WTC11 (cell line): ENCODE data around the gene CFAP20DC. TPM values are rescaled to one million over a fixed set of nuclear protein-coding genes. Genes with fewer than 3 reads are reported as not detected.
"Not testable (repeated sequence)": the region's sequence is repeated elsewhere in the genome, so short reads cannot be mapped to it uniquely, and the experiment has no call there.

ENCODE experiments used
- ATAC-seq: fragments of 200-7000 bp; cut with Tn5 transposase; 2 replicates; pipeline ENCODE4 v1.10.0; 2021; ENCODE audit warnings: mild to moderate bottlenecking, moderate library complexity
- CTCF ChIA-PET: fragments of 300-600 bp; sonication (Branson Sonifier 250); formaldehyde crosslinking; loops from one replicate; lab custom pipeline; 2021; ENCODE audit warnings: antibody characterized with exemption; lab: Charles Lee
- POLR2A ChIA-PET: fragments of 350-600 bp; sonication (Branson Sonifier 250); formaldehyde crosslinking; loops from one replicate; lab custom pipeline; 2021; ENCODE audit warnings: antibody characterized with exemption; lab: Charles Lee
- DNase-seq: peaks from one replicate; pipeline ENCODE4 v3.0.0; 2021; ENCODE audit warnings: low spot score
- H3K27ac Mint-ChIP-seq: 2 replicates; pipeline ENCODE4 v1.8.0; 2021; ENCODE audit warnings: mixed read lengths
- H3K27me3 Mint-ChIP-seq: 2 replicates; pipeline ENCODE4 v1.8.0; 2021; ENCODE audit warnings: low read depth, mild to moderate bottlenecking, moderate library complexity, mixed read lengths
- H3K36me3 Mint-ChIP-seq: 2 replicates; pipeline ENCODE4 v1.8.0; 2021; ENCODE audit warnings: mixed read lengths
- H3K4me1 Mint-ChIP-seq: 2 replicates; pipeline ENCODE4 v1.8.0; 2022; ENCODE audit warnings: mixed read lengths
- H3K4me3 Mint-ChIP-seq: 2 replicates; pipeline ENCODE4 v1.8.0; 2021; ENCODE audit warnings: mild to moderate bottlenecking, moderate library complexity, mixed read lengths
- H3K9me3 Mint-ChIP-seq: 2 replicates; pipeline ENCODE4 v1.8.0; 2021; ENCODE audit warnings: mixed read lengths
- ARID4B ChIP-seq: sonication (generic); formaldehyde crosslinking; IDR thresholded peaks from 2 replicates; pipeline ENCODE4 v1.8.0; 2023; ENCODE audit warnings: missing genetic modification reagents, mild to moderate bottlenecking, borderline replicate concordance
- ATF1 ChIP-seq: sonication (generic); formaldehyde crosslinking; IDR thresholded peaks from 2 replicates; pipeline ENCODE4 v1.8.1; 2023; ENCODE audit warnings: mild to moderate bottlenecking, moderate library complexity, missing genetic modification reagents
- CREB1 ChIP-seq: sonication (generic); formaldehyde crosslinking; IDR thresholded peaks from 2 replicates; pipeline ENCODE4 v1.8.0; 2023; ENCODE audit warnings: mild to moderate bottlenecking, missing genetic modification reagents
- ETV6 ChIP-seq: sonication (generic); formaldehyde crosslinking; IDR thresholded peaks from 2 replicates; pipeline ENCODE4 v1.8.1; 2022; ENCODE audit warnings: mild to moderate bottlenecking, missing genetic modification reagents
- FOXK1 ChIP-seq: sonication (generic); formaldehyde crosslinking; IDR thresholded peaks from 2 replicates; pipeline ENCODE4 v1.8.0; 2022; ENCODE audit warnings: mild to moderate bottlenecking, moderate library complexity, missing genetic modification reagents
- FOXP1 ChIP-seq: sonication (generic); formaldehyde crosslinking; IDR thresholded peaks from 2 replicates; pipeline ENCODE4 v1.8.0; 2022; ENCODE audit warnings: missing genetic modification reagents, mild to moderate bottlenecking, moderate library complexity, borderline replicate concordance
- MAX ChIP-seq: sonication (generic); formaldehyde crosslinking; IDR thresholded peaks from 2 replicates; pipeline ENCODE4 v1.8.0; 2022; ENCODE audit warnings: mild to moderate bottlenecking, missing genetic modification reagents
- PRDM15 ChIP-seq: sonication (generic); formaldehyde crosslinking; IDR thresholded peaks from 2 replicates; pipeline ENCODE4 v1.8.0; 2022; ENCODE audit warnings: missing genetic modification reagents
- TEAD1 ChIP-seq: sonication (generic); formaldehyde crosslinking; IDR thresholded peaks from 2 replicates; pipeline ENCODE4 v1.8.0; 2022; ENCODE audit warnings: mild to moderate bottlenecking, missing genetic modification reagents
- ZBTB21 ChIP-seq: sonication (generic); formaldehyde crosslinking; IDR thresholded peaks from 2 replicates; pipeline ENCODE4 v1.8.1; 2023; ENCODE audit warnings: mild to moderate bottlenecking, missing genetic modification reagents, borderline replicate concordance
- ZNF281 ChIP-seq: sonication (generic); formaldehyde crosslinking; IDR thresholded peaks from 2 replicates; pipeline ENCODE4 v1.8.0; 2023; ENCODE audit warnings: mild to moderate bottlenecking, missing genetic modification reagents
- ZNF423 ChIP-seq: fragments of 250-450 bp; sonication (Bioruptor Pico); IDR thresholded peaks from 2 replicates; pipeline ENCODE4 v2.1.2; 2022; ENCODE audit warnings: mild to moderate bottlenecking, moderate library complexity
- ZNF512 ChIP-seq: sonication (generic); formaldehyde crosslinking; IDR thresholded peaks from 2 replicates; pipeline ENCODE4 v1.8.1; 2022; ENCODE audit warnings: missing genetic modification reagents, borderline replicate concordance
- total RNA-seq: library from RNA; stranded (reverse); gene quantifications from 3 replicates; pipeline ENCODE4 v1.2.3, GENCODE V29; 2021

The CFAP20DC gene
- total RNA-seq, 1 experiment from 2014 or later, result 4.9 TPM

GRCh38 chr3:59049671-59050331, at the start of gene CFAP20DC (continued):
- TF ChIP-seq ATF1 (CRISPR knock-in tag), result no peak
- TF ChIP-seq FOXP1, result peak; percentile 59; the same call in 1 of the 2 replicates
- TF ChIP-seq MAX (CRISPR knock-in tag), result peak; percentile 78
- peak; percentile 61; the same call in 1 of the 2 replicates for TF ChIP-seq ARID4B (CRISPR knock-in tag)
- TF ChIP-seq ZNF512 (CRISPR knock-in tag), result no peak
- no peak for TF ChIP-seq PRDM15
- TF ChIP-seq CREB1 (CRISPR knock-in tag), result no peak; the same call in 1 of the 2 replicates
- peak; percentile 45; the same call in 1 of the 2 replicates for TF ChIP-seq ZNF281
- TF ChIP-seq TEAD1 (CRISPR knock-in tag), result no peak
- peak; percentile 71; the same call in 1 of the 2 replicates for TF ChIP-seq ETV6
- TF ChIP-seq ZNF423 (CRISPR knock-in tag), result no peak
- peak; percentile 66; the same call in 1 of the 2 replicates for TF ChIP-seq ZBTB21 (CRISPR knock-in tag)
- TF ChIP-seq FOXK1 (CRISPR knock-in tag), result 0 out of 2 replicates have a peak, but pooled peaks have one; percentile 55

GRCh38 chr3:59098516-59098915, 48.7 kb upstream of the CFAP20DC start:
- POLR2A ChIA-PET, result not testable (repeated sequence)

More at GRCh38 chr3:59098516-59098915, 48.7 kb upstream of the CFAP20DC start:
- peaks cover 14% of the 10 kb centered on the region for H3K9me3 Mint-ChIP-seq
- H3K36me3 Mint-ChIP-seq, ATAC-seq, H3K4me3 Mint-ChIP-seq, H3K27ac Mint-ChIP-seq, DNase-seq, CTCF ChIA-PET: not testable (repeated sequence)
- peaks cover 48% of the 10 kb centered on the region for H3K27me3 Mint-ChIP-seq
- H3K4me1 Mint-ChIP-seq, result peaks cover 11% of the 10 kb centered on the region
